Measurements from ENCODE around the gene PLCD4.

The PLCD4 gene

GRCh38 chr2:218648787-218649100 lies 41.0 kb downstream of the PLCD4 start:
- Histone ChIP-seq H3K9me3 (ENCODE audit: insufficient read depth, low read depth, low read length) (no peaks in the 10 kb centered on the region), H3K9ac (ENCODE audit: low read depth, low read length, poor library complexity, severe bottlenecking) (no peak overlapping the region), H3F3A (ENCODE audit: low read depth) (no peaks in the 10 kb centered on the region), H3K36me3 (ENCODE audit: insufficient read depth, low read length) (peaks cover 66% of the 10 kb centered on the region; the same call in 1 of the 2 replicates), H3K9me2 (replicated peaks; ENCODE audit: low read depth, low read length) (no peaks in the 10 kb centered on the region), H3K79me2 (ENCODE audit: insufficient read depth, low read length) (peaks cover 2% of the 10 kb centered on the region; the same call in 1 of the 2 replicates), H2AFZ (ENCODE audit: low read length) (no peak overlapping the region), H3K27me3 (ENCODE audit: insufficient read depth, low read length, poor library complexity, severe bottlenecking) (no peaks in the 10 kb centered on the region), H3K4me3 (ENCODE audit: low read length, poor library complexity, severe bottlenecking) (no peak overlapping the region), H4K20me1 (ENCODE audit: insufficient read depth, low read length, poor library complexity, severe bottlenecking) (peaks cover 1% of the 10 kb centered on the region), H3K4me2 (ENCODE audit: low read depth, low read length, poor library complexity, severe bottlenecking) (no peak overlapping the region), H3K4me1 (ENCODE audit: insufficient read depth, low read length, poor library complexity, severe bottlenecking) (no peaks in the 10 kb centered on the region)
- TF ChIP-seq CTCF (conservative IDR thresholded peaks at IDR 0.05; ENCODE audit: low read length) (no peak), EZH2phosphoT487 (IDR thresholded peaks at IDR 0.05; ENCODE audit: borderline replicate concordance) (no peak)

- H3K9ac ChIP-seq (ENCODE audit: low read depth, low read length, poor library complexity, severe bottlenecking), result peak overlapping the region; percentile 22
- H3K4me2 ChIP-seq (ENCODE audit: low read depth, low read length, poor library complexity, severe bottlenecking), result no peak overlapping the region
- no peak overlapping the region for H3K4me3 ChIP-seq (ENCODE audit: low read length, poor library complexity, severe bottlenecking)
- H4K20me1 ChIP-seq (ENCODE audit: insufficient read depth, low read length, poor library complexity, severe bottlenecking), result peaks cover 6% of the 10 kb centered on the region
- H3K27me3 ChIP-seq (ENCODE audit: insufficient read depth, low read length, poor library complexity, severe bottlenecking), result no peaks in the 10 kb centered on the region
- H3F3A ChIP-seq (ENCODE audit: low read depth), result no peaks in the 10 kb centered on the region
- peaks cover 26% of the 10 kb centered on the region; the same call in 1 of the 2 replicates for H3K36me3 ChIP-seq (ENCODE audit: insufficient read depth, low read length)
- peaks cover 17% of the 10 kb centered on the region for H3K4me1 ChIP-seq (ENCODE audit: insufficient read depth, low read length, poor library complexity, severe bottlenecking)
- TF ChIP-seq CTCF (conservative IDR thresholded peaks at IDR 0.05; ENCODE audit: low read length), result no peak
- TF ChIP-seq EZH2phosphoT487 (IDR thresholded peaks at IDR 0.05; ENCODE audit: borderline replicate concordance), result no peak
- no peak overlapping the region for H2AFZ ChIP-seq (ENCODE audit: low read length)
- no peaks in the 10 kb centered on the region for H3K9me3 ChIP-seq (ENCODE audit: insufficient read depth, low read depth, low read length)
- peaks cover 37% of the 10 kb centered on the region for H3K79me2 ChIP-seq (ENCODE audit: insufficient read depth, low read length)
- no peaks in the 10 kb centered on the region for H3K9me2 ChIP-seq (replicated peaks; ENCODE audit: low read depth, low read length)
Observed at GRCh38 chr2:218655751-218656150, 48.1 kb downstream of the PLCD4 start.

- Histone ChIP-seq H3K9me2 (replicated peaks; ENCODE audit: low read depth, low read length) (no peaks in the 10 kb centered on the region), H3K9me3 (ENCODE audit: insufficient read depth, low read depth, low read length) (no peaks in the 10 kb centered on the region), H3K27me3 (ENCODE audit: insufficient read depth, low read length, poor library complexity, severe bottlenecking) (no peaks in the 10 kb centered on the region), H3K4me3 (ENCODE audit: low read length, poor library complexity, severe bottlenecking) (peak overlapping the region; percentile 96), H3K79me2 (ENCODE audit: insufficient read depth, low read length) (peaks cover 35% of the 10 kb centered on the region), H3K4me2 (ENCODE audit: low read depth, low read length, poor library complexity, severe bottlenecking) (peak overlapping the region; percentile 85), H3K9ac (ENCODE audit: low read depth, low read length, poor library complexity, severe bottlenecking) (peak overlapping the region; percentile 81), H2AFZ (ENCODE audit: low read length) (peak overlapping the region; percentile 98), H3K36me3 (ENCODE audit: insufficient read depth, low read length) (peaks cover 27% of the 10 kb centered on the region; the same call in 1 of the 2 replicates), H3K4me1 (ENCODE audit: insufficient read depth, low read length, poor library complexity, severe bottlenecking) (peaks cover 17% of the 10 kb centered on the region), H4K20me1 (ENCODE audit: insufficient read depth, low read length, poor library complexity, severe bottlenecking) (peaks cover 5% of the 10 kb centered on the region), H3F3A (ENCODE audit: low read depth) (no peaks in the 10 kb centered on the region)
- TF ChIP-seq EZH2phosphoT487 (IDR thresholded peaks at IDR 0.05; ENCODE audit: borderline replicate concordance) (no peak), CTCF (conservative IDR thresholded peaks at IDR 0.05; ENCODE audit: low read length) (peak; percentile 69)
Observed at GRCh38 chr2:218658671-218659257, 51.1 kb downstream of the PLCD4 start.
